ENCODE measurements around the gene ENSA. TPM values are rescaled to one million over a fixed set of nuclear protein-coding genes. Genes with fewer than 3 reads are reported as not detected.
"Not testable (repeated sequence)": the region's sequence is repeated elsewhere in the genome, so short reads cannot be mapped to it uniquely, and the experiment has no call there.

The ENSA gene
- total and polyA plus RNA-seq, 2 donors (not counting 3 experiments of a cell fraction or from before 2014, with no cell fraction given) = 32.4 to 155 TPM

GRCh38 chr1:150580966-150581365 lies 48.4 kb downstream of the ENSA start:
- H3K9me1 ChIP-seq (replicated peaks; ENCODE audit: control insufficient read depth, extremely low read depth, insufficient read depth, low read length); H3K27ac ChIP-seq (ENCODE audit: insufficient read depth, low read depth, low read length); H3K27me3 ChIP-seq (ENCODE audit: control insufficient read depth in 2 of 2, insufficient read depth in 2 of 2, low read length in 2 of 2); H3K4me3 ChIP-seq (replicated peaks in 1 of 3; ENCODE audit: insufficient read depth in 1 of 3, low read depth in 1 of 3, low read length in 3 of 3); H2AFZ ChIP-seq (ENCODE audit: low read depth, low read length); BruUV-seq (replicated peaks); POLR2A ChIA-PET; FAIRE-seq; dilution Hi-C loops (cut with MboI; ENCODE audit: extremely low pct_ligation_motif_present, low sequenced_read_pairs); H3K4me2 ChIP-seq (ENCODE audit: insufficient read depth, low read length); H3K9me3 ChIP-seq (replicated peaks; ENCODE audit: control insufficient read depth, insufficient read depth, low read length); intact Hi-C loops (cut with micrococcal nuclease); DNase-seq (ENCODE audit: low read depth, low spot score); H3K9ac ChIP-seq (replicated peaks; ENCODE audit: extremely low read depth, insufficient read depth, low read length): not testable (repeated sequence)
- peaks cover 11% of the 10 kb centered on the region for H3K4me1 ChIP-seq (ENCODE audit: control insufficient read depth, extremely low read depth, insufficient read depth, low read length)
- H3K36me3 ChIP-seq (ENCODE audit: control insufficient read depth in 2 of 2, extremely low read depth in 1 of 2, insufficient read depth in 2 of 2, low read length in 2 of 2) = peaks cover 0 to 20% of the 10 kb centered on the region in 2 experiments
- H3K79me2 ChIP-seq (ENCODE audit: control insufficient read depth, insufficient read depth, low read length) = peaks cover 41% of the 10 kb centered on the region
- peaks cover 19% of the 10 kb centered on the region for H4K20me1 ChIP-seq (replicated peaks; ENCODE audit: control insufficient read depth, extremely low read depth, insufficient read depth, low read length)
- CTCF ChIA-PET = interaction anchor here (1.7 to 13.4 kb wide), 3 partner anchors 19 to 40 kb away, joined by 5 to 184 read pairs (median 147); no protein-coding TSS in a partner anchor

GRCh38 chr1:150579945-150580642 lies 49.3 kb downstream of the ENSA start:
- H3K27me3 ChIP-seq (ENCODE audit: control insufficient read depth in 2 of 2, insufficient read depth in 2 of 2, low read length in 2 of 2) = no peaks in the 10 kb centered on the region
- peaks cover 19% of the 10 kb centered on the region for H3K4me1 ChIP-seq (ENCODE audit: control insufficient read depth, extremely low read depth, insufficient read depth, low read length)
- peaks cover 50% of the 10 kb centered on the region for H3K79me2 ChIP-seq (ENCODE audit: control insufficient read depth, insufficient read depth, low read length)
- ChIA-PET CTCF (interaction anchor here (0.8 to 13.4 kb wide), 14 partner anchors 9 to 342 kb away, joined by 3 to 184 read pairs (median 8); partner anchors contain the start of gene ENSA), POLR2A (interaction anchor here (0.7 to 3.0 kb wide), 24 partner anchors 8 to 585 kb away, joined by 3 to 43 read pairs (median 5); partner anchors contain the start of gene ENSA)
- H2AFZ ChIP-seq (ENCODE audit: low read depth, low read length) = peak overlapping the region; percentile 64
- peak overlapping the region; percentile 23 to 70 (median 27) for H3K4me3 ChIP-seq (replicated peaks in 1 of 3; ENCODE audit: insufficient read depth in 1 of 3, low read depth in 1 of 3, low read length in 3 of 3)
- TF ChIP-seq, protein P1, sequence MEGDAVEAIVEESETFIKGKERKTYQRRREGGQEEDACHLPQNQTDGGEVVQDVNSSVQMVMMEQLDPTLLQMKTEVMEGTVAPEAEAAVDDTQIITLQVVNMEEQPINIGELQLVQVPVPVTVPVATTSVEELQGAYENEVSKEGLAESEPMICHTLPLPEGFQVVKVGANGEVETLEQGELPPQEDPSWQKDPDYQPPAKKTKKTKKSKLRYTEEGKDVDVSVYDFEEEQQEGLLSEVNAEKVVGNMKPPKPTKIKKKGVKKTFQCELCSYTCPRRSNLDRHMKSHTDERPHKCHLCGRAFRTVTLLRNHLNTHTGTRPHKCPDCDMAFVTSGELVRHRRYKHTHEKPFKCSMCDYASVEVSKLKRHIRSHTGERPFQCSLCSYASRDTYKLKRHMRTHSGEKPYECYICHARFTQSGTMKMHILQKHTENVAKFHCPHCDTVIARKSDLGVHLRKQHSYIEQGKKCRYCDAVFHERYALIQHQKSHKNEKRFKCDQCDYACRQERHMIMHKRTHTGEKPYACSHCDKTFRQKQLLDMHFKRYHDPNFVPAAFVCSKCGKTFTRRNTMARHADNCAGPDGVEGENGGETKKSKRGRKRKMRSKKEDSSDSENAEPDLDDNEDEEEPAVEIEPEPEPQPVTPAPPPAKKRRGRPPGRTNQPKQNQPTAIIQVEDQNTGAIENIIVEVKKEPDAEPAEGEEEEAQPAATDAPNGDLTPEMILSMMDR (IDR thresholded peaks at IDR 0.05; ENCODE audit: extremely low read depth in 1 of 2, insufficient read depth in 1 of 2, low read depth in 1 of 2, low read length in 2 of 2) = no peak
- TF ChIP-seq POLR2A (IDR thresholded peaks at IDR 0.05; ENCODE audit: low read depth, low read length) (no peak), MYC (IDR thresholded peaks at IDR 0.05; ENCODE audit: low read depth, low read length) (no peak), EZH2 (IDR thresholded peaks at IDR 0.05; ENCODE audit: borderline replicate concordance, low read depth, low read length, severe bottlenecking) (no peak), FOS (IDR thresholded peaks at IDR 0.05; ENCODE audit: borderline replicate concordance, insufficient read depth, low read length) (no peak), POLR2AphosphoS5 (IDR thresholded peaks at IDR 0.05; ENCODE audit: insufficient read depth, low read depth, low read length) (no peak), JUN (IDR thresholded peaks at IDR 0.05; ENCODE audit: borderline replicate concordance, insufficient read depth, insufficient read length, low read depth) (no peak), GATA2 (IDR thresholded peaks at IDR 0.05; ENCODE audit: insufficient read depth, insufficient read length, low read depth, low read length) (no peak)
- TF ChIP-seq, protein P2, sequence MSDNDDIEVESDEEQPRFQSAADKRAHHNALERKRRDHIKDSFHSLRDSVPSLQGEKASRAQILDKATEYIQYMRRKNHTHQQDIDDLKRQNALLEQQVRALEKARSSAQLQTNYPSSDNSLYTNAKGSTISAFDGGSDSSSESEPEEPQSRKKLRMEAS (IDR thresholded peaks at IDR 0.05; ENCODE audit: insufficient read depth, insufficient read length) = no peak
- FAIRE-seq = no peak
- intact Hi-C loops (cut with micrococcal nuclease) = loop anchor here (1.0 to 5.0 kb wide), 7 partner anchors 19 to 232 kb away; partner anchors contain the start of genes ENSA and GOLPH3L
- H3K9me3 ChIP-seq (replicated peaks; ENCODE audit: control insufficient read depth, insufficient read depth, low read length) = no peaks in the 10 kb centered on the region
- no peaks in the 10 kb centered on the region for H3K9me1 ChIP-seq (replicated peaks; ENCODE audit: control insufficient read depth, extremely low read depth, insufficient read depth, low read length)
- H3K9ac ChIP-seq (replicated peaks; ENCODE audit: extremely low read depth, insufficient read depth, low read length) = peak overlapping the region; percentile 96
- H3K27ac ChIP-seq (ENCODE audit: insufficient read depth, low read depth, low read length) = peak overlapping the region; percentile 98
- BruUV-seq (replicated peaks) = TSS peak; percentile 62
- no peak for DNase-seq (ENCODE audit: low read depth, low spot score)
- peaks cover 0 to 28% of the 10 kb centered on the region in 2 experiments for H3K36me3 ChIP-seq (ENCODE audit: control insufficient read depth in 2 of 2, extremely low read depth in 1 of 2, insufficient read depth in 2 of 2, low read length in 2 of 2)
- peak overlapping the region; percentile 90 for H3K4me2 ChIP-seq (ENCODE audit: insufficient read depth, low read length)
- dilution Hi-C loops (cut with MboI; ENCODE audit: extremely low pct_ligation_motif_present, low sequenced_read_pairs) = loop anchor here (10.0 kb wide), 1 partner anchor 85 kb away; no protein-coding TSS in a partner anchor
- peaks cover 28% of the 10 kb centered on the region for H4K20me1 ChIP-seq (replicated peaks; ENCODE audit: control insufficient read depth, extremely low read depth, insufficient read depth, low read length)
